Right lobe of liver (tissue), 4 donors: ENCODE results near the gene TSBP1.

ENCODE experiments used
- POLR2A ChIP-seq: fragments of 450-650 bp; IDR thresholded peaks from one replicate; pipeline ENCODE4 v1.6.1; 2017; ENCODE audit warnings: antibody characterized with exemption, mild to moderate bottlenecking
- TF ChIP-seq, protein P1 (sequence below), 4 donors: fragments of 200-600 bp in 3 of 4; fragments of 450-650 bp in 1 of 4; IDR thresholded peaks; one replicate each; pipeline versions ENCODE4 v1.5.1 to v1.8.0; 2016 to 2022; ENCODE audit warnings: antibody characterized with exemption in 4 of 4, mild to moderate bottlenecking in 2 of 4
- donor health status: DM: no; HTN: no; CAD: no.
- donor health status: DM: no; HTN: no; CAD: no.
- donor health status: DM: no; HTN: yes; CAD: no.

DNA sequence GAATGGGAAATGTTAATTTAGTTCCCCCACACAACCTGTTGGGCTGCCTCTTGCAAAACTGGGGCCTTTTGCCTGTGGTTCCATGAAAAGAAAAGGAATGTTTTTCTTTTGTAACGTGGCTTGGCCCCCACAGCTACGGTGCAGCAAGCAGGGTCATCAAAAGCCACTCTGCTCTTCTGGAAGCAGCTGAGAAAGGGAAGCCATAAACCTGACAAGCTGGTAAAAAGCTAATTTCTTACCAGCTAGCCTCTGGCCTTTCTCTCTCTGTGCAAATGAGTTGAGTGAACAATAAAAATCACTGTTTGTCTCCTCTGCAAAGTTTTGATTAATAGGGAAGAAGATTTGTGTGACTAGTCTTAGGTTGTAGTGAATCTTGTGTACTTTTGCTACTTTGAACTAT is 124.3 kb downstream of the TSBP1 start:
- TF ChIP-seq, protein P1, sequence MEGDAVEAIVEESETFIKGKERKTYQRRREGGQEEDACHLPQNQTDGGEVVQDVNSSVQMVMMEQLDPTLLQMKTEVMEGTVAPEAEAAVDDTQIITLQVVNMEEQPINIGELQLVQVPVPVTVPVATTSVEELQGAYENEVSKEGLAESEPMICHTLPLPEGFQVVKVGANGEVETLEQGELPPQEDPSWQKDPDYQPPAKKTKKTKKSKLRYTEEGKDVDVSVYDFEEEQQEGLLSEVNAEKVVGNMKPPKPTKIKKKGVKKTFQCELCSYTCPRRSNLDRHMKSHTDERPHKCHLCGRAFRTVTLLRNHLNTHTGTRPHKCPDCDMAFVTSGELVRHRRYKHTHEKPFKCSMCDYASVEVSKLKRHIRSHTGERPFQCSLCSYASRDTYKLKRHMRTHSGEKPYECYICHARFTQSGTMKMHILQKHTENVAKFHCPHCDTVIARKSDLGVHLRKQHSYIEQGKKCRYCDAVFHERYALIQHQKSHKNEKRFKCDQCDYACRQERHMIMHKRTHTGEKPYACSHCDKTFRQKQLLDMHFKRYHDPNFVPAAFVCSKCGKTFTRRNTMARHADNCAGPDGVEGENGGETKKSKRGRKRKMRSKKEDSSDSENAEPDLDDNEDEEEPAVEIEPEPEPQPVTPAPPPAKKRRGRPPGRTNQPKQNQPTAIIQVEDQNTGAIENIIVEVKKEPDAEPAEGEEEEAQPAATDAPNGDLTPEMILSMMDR (IDR thresholded peaks at IDR 0.05) = no peak
- no peak for TF ChIP-seq POLR2A
